ENCODE results near the gene PSD4. TPM values are rescaled to one million over a fixed set of nuclear protein-coding genes. Genes with fewer than 3 reads are reported as not detected.

The PSD4 gene
- total and polyA plus RNA-seq, 10 donors: 43.9 to 154 (median 88.1) TPM

GRCh38 chr2:113175042-113175628 is 1.4 kb downstream of the PSD4 start:
- Histone ChIP-seq H3K4me1 (peaks cover 46 to 100% (median 71%) of the 10 kb centered on the region in 6 donors), H3K27me3 (replicated peaks in 1 of 7) (no peaks in the 10 kb centered on the region), H3K36me3 (peaks cover 0 to 27% (median 0%) of the 10 kb centered on the region in 6 donors), H3K9me3 (no peaks in the 10 kb centered on the region), H3K4me3 (peak overlapping the region; percentile 53 to 88 (median 62)), H3K27ac (peak overlapping the region; percentile 68 to 95 (median 87))
- intact Hi-C loops (cut with DNase I; ENCODE audit: low total_unique reads): no loop called here
- 30 to 44% (median 35%) methylated on average over 8 of the region's 8 CpGs for WGBS, 5 donors
- peak; percentile 86 for DNase-seq
- TF ChIP-seq POLR2A (IDR thresholded peaks at IDR 0.05): peak; percentile 16 to 29 (median 19)
- peak in 2 of 3 donors; percentile 74 to 95 for TF ChIP-seq POLR2AphosphoS5 (IDR thresholded peaks at IDR 0.05)
- TF ChIP-seq CTCF (IDR thresholded peaks at IDR 0.05 in 8 of 11, conservative IDR thresholded peaks at IDR 0.05 in 3 of 11): peak in 1 of 11 experiments; percentile 5

DNA sequence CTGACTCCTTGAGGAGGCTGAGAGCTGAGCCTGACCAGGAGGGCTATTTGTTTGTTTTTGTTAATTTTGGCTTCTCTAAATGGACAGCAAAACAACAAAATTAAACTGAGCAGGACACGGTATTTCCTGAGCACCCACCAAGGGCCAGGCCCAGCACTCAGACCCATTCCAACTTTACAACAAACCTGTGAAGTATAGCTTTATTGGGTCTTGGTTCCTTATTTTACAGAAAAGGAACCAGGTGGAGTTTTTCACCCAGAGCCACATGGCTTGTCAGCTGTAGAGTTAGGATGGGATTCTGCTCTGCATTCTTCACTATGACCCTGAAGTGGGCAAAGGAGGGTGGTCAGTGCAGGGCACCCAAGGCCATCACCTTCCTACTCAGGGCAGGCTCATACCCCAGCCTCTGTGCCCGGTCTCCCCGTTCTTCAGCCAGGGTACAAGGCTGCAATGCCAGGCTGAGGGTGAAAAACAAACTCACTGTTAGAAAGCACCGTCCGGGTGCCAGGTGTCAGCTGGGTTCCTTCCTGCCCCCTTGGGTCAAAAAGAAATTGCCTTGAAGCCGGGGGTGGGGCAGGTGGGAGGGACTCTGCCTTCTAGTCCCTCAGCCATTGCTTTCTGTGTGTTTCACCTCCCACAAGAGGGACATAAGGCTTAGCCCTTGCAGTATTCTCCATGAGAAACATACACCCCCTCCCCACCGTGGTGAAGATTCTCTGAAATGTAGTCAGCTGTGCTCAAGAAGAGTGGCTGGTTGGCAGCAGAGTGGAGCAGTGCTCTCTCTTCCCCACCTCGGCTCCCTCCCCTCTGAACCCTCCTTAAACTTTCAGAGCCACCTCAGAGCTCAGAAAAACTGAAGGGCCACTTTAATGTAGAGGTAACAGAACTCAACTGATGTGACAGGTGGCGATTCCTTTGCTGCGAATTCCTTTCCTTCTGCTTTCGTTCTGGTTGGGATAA is 2.2 kb downstream of the PSD4 start:
- peaks cover 54 to 100% (median 80%) of the 10 kb centered on the region in 6 donors for H3K4me1 ChIP-seq
- 30 to 41% (median 32%) methylated on average over 11 of the region's 11 CpGs for WGBS, 5 donors
- DNase-seq: peak; percentile 88

GRCh38 chr2:113176696-113177355 is 3.1 kb downstream of the PSD4 start:
- TF ChIP-seq CTCF (IDR thresholded peaks at IDR 0.05 in 8 of 11, conservative IDR thresholded peaks at IDR 0.05 in 3 of 11) (no peak), POLR2A (IDR thresholded peaks at IDR 0.05) (no peak), POLR2AphosphoS5 (IDR thresholded peaks at IDR 0.05) (no peak)
- 89 to 95% (median 92%) methylated on average over 7 of the region's 7 CpGs for WGBS, 5 donors
- no peaks in the 10 kb centered on the region for H3K27me3 ChIP-seq (replicated peaks in 1 of 7)
- intact Hi-C loops (cut with DNase I; ENCODE audit: low total_unique reads): no loop called here
- no peaks in the 10 kb centered on the region for H3K9me3 ChIP-seq
- H3K36me3 ChIP-seq: peaks cover 0 to 28% (median 0%) of the 10 kb centered on the region in 6 donors
- H3K27ac ChIP-seq: peak overlapping the region in 5 of 8 donors; percentile 85 to 95 (median 92)
- H3K4me1 ChIP-seq: peaks cover 62 to 100% (median 85%) of the 10 kb centered on the region in 6 donors
- peak overlapping the region in 6 of 8 donors; percentile 58 to 88 (median 66) for H3K4me3 ChIP-seq
- peak; percentile 61 for DNase-seq

More for the DNA sequence above, 2.2 kb downstream of the PSD4 start:
- H3K36me3 ChIP-seq: peaks cover 0 to 27% (median 0%) of the 10 kb centered on the region in 6 donors
- intact Hi-C loops (cut with DNase I; ENCODE audit: low total_unique reads): no loop called here
- H3K27me3 ChIP-seq (replicated peaks in 1 of 7): no peaks in the 10 kb centered on the region
- no peaks in the 10 kb centered on the region for H3K9me3 ChIP-seq
- H3K4me3 ChIP-seq: peak overlapping the region; percentile 35 to 88 (median 62)
- peak overlapping the region; percentile 68 to 95 (median 87) for H3K27ac ChIP-seq
- TF ChIP-seq CTCF (IDR thresholded peaks at IDR 0.05 in 8 of 11, conservative IDR thresholded peaks at IDR 0.05 in 3 of 11) (no peak), POLR2AphosphoS5 (IDR thresholded peaks at IDR 0.05) (peak in 2 of 3 donors; percentile 7 to 44)
